Measurements from ENCODE around the gene TAOK2. TPM values are rescaled to one million over a fixed set of nuclear protein-coding genes. Genes with fewer than 3 reads are reported as not detected.

TAOK2 gene
- total and polyA plus RNA-seq, 2 experiments from 2014 or later = 13.6 to 57.9 TPM

- no peaks in the 10 kb centered on the region for H3K9me2 ChIP-seq (ENCODE audit: insufficient read depth)
- no peak overlapping the region for H3K4me3 ChIP-seq
- H3K27me3 ChIP-seq (replicated peaks; ENCODE audit: insufficient read depth) = no peaks in the 10 kb centered on the region
- in situ Hi-C loops (cut with MboI) = no loop called here
- WGBS, 2 experiments (ENCODE audit: low coverage in 1 of 2, low lambda C conversion rate in 2 of 2, missing lambda C conversion rate in 2 of 2) = 97 to 100% methylated on average over 2 of the region's 2 CpGs
- H3K9ac ChIP-seq = no peak overlapping the region
- H3K9me3 ChIP-seq (ENCODE audit: low read depth) = no peaks in the 10 kb centered on the region
- H2AFZ ChIP-seq = no peak overlapping the region
- no peak overlapping the region for H3K27ac ChIP-seq
- H3K79me2 ChIP-seq (ENCODE audit: insufficient read depth) = 0 out of 2 replicates have a peak, but pooled peaks cover under 1% of the 10 kb centered on the region
- no peak for TF ChIP-seq EZH2 (IDR thresholded peaks at IDR 0.05; ENCODE audit: insufficient read depth, poor library complexity, severe bottlenecking)
- no peak overlapping the region for H3K4me2 ChIP-seq (ENCODE audit: unreplicated experiment)
- no peaks in the 10 kb centered on the region for H4K20me1 ChIP-seq (ENCODE audit: insufficient read depth)
- peaks cover 10% of the 10 kb centered on the region for H3K4me1 ChIP-seq (ENCODE audit: insufficient read depth)
- H3K36me3 ChIP-seq (ENCODE audit: low read depth) = peaks cover 6% of the 10 kb centered on the region; the same call in 1 of the 2 replicates
- no peak for DNase-seq
- peaks cover 21% of the 10 kb centered on the region for H3F3A ChIP-seq (ENCODE audit: insufficient read depth)
Observed at GRCh38 chr16:29990034-29990433, 16.4 kb downstream of the TAOK2 start.

- Histone ChIP-seq H3F3A (ENCODE audit: insufficient read depth) (peaks cover 21% of the 10 kb centered on the region), H3K27ac (no peak overlapping the region), H2AFZ (no peak overlapping the region), H3K4me2 (ENCODE audit: unreplicated experiment) (no peak overlapping the region), H3K4me3 (no peak overlapping the region), H3K4me1 (ENCODE audit: insufficient read depth) (peaks cover 10% of the 10 kb centered on the region), H3K27me3 (replicated peaks; ENCODE audit: insufficient read depth) (no peaks in the 10 kb centered on the region), H3K9me2 (ENCODE audit: insufficient read depth) (no peaks in the 10 kb centered on the region), H3K36me3 (ENCODE audit: low read depth) (peaks cover 4% of the 10 kb centered on the region; the same call in 1 of the 2 replicates), H4K20me1 (ENCODE audit: insufficient read depth) (no peaks in the 10 kb centered on the region), H3K79me2 (ENCODE audit: insufficient read depth) (no peaks in the 10 kb centered on the region), H3K9me3 (ENCODE audit: low read depth) (no peaks in the 10 kb centered on the region), H3K9ac (no peak overlapping the region)
- DNase-seq = no peak
- TF ChIP-seq EZH2 (IDR thresholded peaks at IDR 0.05; ENCODE audit: insufficient read depth, poor library complexity, severe bottlenecking) (no peak), EZH2phosphoT487 (IDR thresholded peaks at IDR 0.05; ENCODE audit: insufficient read depth, low read depth) (no peak)
- in situ Hi-C loops (cut with MboI) = no loop called here
- 90 to 95% methylated on average over 23 to 35 of the region's 35 CpGs for WGBS, 2 experiments (ENCODE audit: low coverage in 1 of 2, low lambda C conversion rate in 2 of 2, missing lambda C conversion rate in 2 of 2)
Observed at GRCh38 chr16:29990883-29991570, 17.4 kb downstream of the TAOK2 start.

GRCh38 chr16:29991571-29991904, 17.9 kb downstream of the TAOK2 start:
- in situ Hi-C loops (cut with MboI) = no loop called here
- Histone ChIP-seq H3K4me1 (ENCODE audit: insufficient read depth) (peaks cover 10% of the 10 kb centered on the region), H2AFZ (no peak overlapping the region), H3K36me3 (ENCODE audit: low read depth) (peaks cover 4% of the 10 kb centered on the region; the same call in 1 of the 2 replicates), H3K4me2 (ENCODE audit: unreplicated experiment) (no peak overlapping the region), H3K9me3 (ENCODE audit: low read depth) (no peaks in the 10 kb centered on the region), H3K27ac (no peak overlapping the region), H3F3A (ENCODE audit: insufficient read depth) (peaks cover 21% of the 10 kb centered on the region), H3K27me3 (replicated peaks; ENCODE audit: insufficient read depth) (no peaks in the 10 kb centered on the region), H3K9ac (no peak overlapping the region), H3K79me2 (ENCODE audit: insufficient read depth) (peaks cover 5% of the 10 kb centered on the region), H3K4me3 (no peak overlapping the region), H3K9me2 (ENCODE audit: insufficient read depth) (no peaks in the 10 kb centered on the region), H4K20me1 (ENCODE audit: insufficient read depth) (no peaks in the 10 kb centered on the region)
- TF ChIP-seq EZH2 (IDR thresholded peaks at IDR 0.05; ENCODE audit: insufficient read depth, poor library complexity, severe bottlenecking) (no peak), EZH2phosphoT487 (IDR thresholded peaks at IDR 0.05; ENCODE audit: insufficient read depth, low read depth) (no peak)
- 87 to 89% methylated on average over 5 of the region's 5 CpGs for WGBS, 2 experiments (ENCODE audit: low coverage in 1 of 2, low lambda C conversion rate in 2 of 2, missing lambda C conversion rate in 2 of 2)
- no peak for DNase-seq

GRCh38 chr16:29992344-29992967, 18.8 kb downstream of the TAOK2 start:
- TF ChIP-seq EZH2 (IDR thresholded peaks at IDR 0.05; ENCODE audit: insufficient read depth, poor library complexity, severe bottlenecking) (no peak), EZH2phosphoT487 (IDR thresholded peaks at IDR 0.05; ENCODE audit: insufficient read depth, low read depth) (no peak)
- Histone ChIP-seq H3K27me3 (replicated peaks; ENCODE audit: insufficient read depth) (no peaks in the 10 kb centered on the region), H3K4me1 (ENCODE audit: insufficient read depth) (peaks cover 15% of the 10 kb centered on the region), H4K20me1 (ENCODE audit: insufficient read depth) (no peaks in the 10 kb centered on the region), H3K36me3 (ENCODE audit: low read depth) (peaks cover 4% of the 10 kb centered on the region; the same call in 1 of the 2 replicates), H3K79me2 (ENCODE audit: insufficient read depth) (peaks cover 14% of the 10 kb centered on the region), H3K9ac (no peak overlapping the region), H2AFZ (no peak overlapping the region), H3K4me2 (ENCODE audit: unreplicated experiment) (no peak overlapping the region), H3K4me3 (no peak overlapping the region), H3K27ac (no peak overlapping the region), H3K9me3 (ENCODE audit: low read depth) (no peaks in the 10 kb centered on the region), H3K9me2 (ENCODE audit: insufficient read depth) (no peaks in the 10 kb centered on the region), H3F3A (ENCODE audit: insufficient read depth) (peaks cover 21% of the 10 kb centered on the region)
- DNase-seq = no peak
- 63 to 65% methylated on average over 7 of the region's 7 CpGs for WGBS, 2 experiments (ENCODE audit: low coverage in 1 of 2, low lambda C conversion rate in 2 of 2, missing lambda C conversion rate in 2 of 2)
- in situ Hi-C loops (cut with MboI) = no loop called here

All from GM23248 (cell line).